Left ventricle myocardium inferior (tissue), 1 donor: ENCODE results near the gene HMG20B. TPM values are rescaled to one million over a fixed set of nuclear protein-coding genes. Genes with fewer than 3 reads are reported as not detected.

Experiments
- DNase-seq: peaks from one replicate; pipeline ENCODE4 v3.0.0-alpha.2; 2020
- H3K27ac ChIP-seq: fragments of 200-600 bp; replicated peaks from 2 replicates; pipeline ENCODE4 v1.8.0; 2021
- H3K27me3 ChIP-seq: fragments of 200-600 bp; 2 replicates; pipeline ENCODE4 v1.8.0; 2021; ENCODE audit warnings: low read depth
- H3K36me3 ChIP-seq: fragments of 200-600 bp; 2 replicates; pipeline ENCODE4 v1.8.0; 2021
- H3K4me1 ChIP-seq: fragments of 200-600 bp; 2 replicates; pipeline ENCODE4 v1.8.0; 2021
- H3K4me3 ChIP-seq: fragments of 200-600 bp; 2 replicates; pipeline ENCODE4 v1.8.0; 2021; ENCODE audit warnings: mild to moderate bottlenecking, moderate library complexity
- H3K9me3 ChIP-seq: fragments of 200-600 bp; replicated peaks from 2 replicates; pipeline ENCODE4 v1.8.0; 2021
- CTCF ChIP-seq: fragments of 200-600 bp; IDR thresholded peaks from 2 replicates; pipeline ENCODE4 v1.8.0; 2021; ENCODE audit warnings: antibody characterized with exemption, mild to moderate bottlenecking, borderline replicate concordance
- intact Hi-C: fragments of 100-400 bp; cut with micrococcal nuclease; formaldehyde crosslinking; loops from one replicate; pipeline ENCODE4 v1.11.0; 2022
- total RNA-seq: library from RNA; stranded (reverse); fragmentation: NEBNext Ultra II Directional; extraction: Animal tissue kit (Norgen Biotek cat#: 25700); gene quantifications from one replicate; pipeline ENCODE4 v1.2.1, GENCODE V29; 2021
- donor health status: DM: no; HTN: yes; CAD: no; lungs with severe emphysema.

HMG20B gene
- total RNA-seq, 1 donor from 2014 or later = 34.8 TPM

DNA sequence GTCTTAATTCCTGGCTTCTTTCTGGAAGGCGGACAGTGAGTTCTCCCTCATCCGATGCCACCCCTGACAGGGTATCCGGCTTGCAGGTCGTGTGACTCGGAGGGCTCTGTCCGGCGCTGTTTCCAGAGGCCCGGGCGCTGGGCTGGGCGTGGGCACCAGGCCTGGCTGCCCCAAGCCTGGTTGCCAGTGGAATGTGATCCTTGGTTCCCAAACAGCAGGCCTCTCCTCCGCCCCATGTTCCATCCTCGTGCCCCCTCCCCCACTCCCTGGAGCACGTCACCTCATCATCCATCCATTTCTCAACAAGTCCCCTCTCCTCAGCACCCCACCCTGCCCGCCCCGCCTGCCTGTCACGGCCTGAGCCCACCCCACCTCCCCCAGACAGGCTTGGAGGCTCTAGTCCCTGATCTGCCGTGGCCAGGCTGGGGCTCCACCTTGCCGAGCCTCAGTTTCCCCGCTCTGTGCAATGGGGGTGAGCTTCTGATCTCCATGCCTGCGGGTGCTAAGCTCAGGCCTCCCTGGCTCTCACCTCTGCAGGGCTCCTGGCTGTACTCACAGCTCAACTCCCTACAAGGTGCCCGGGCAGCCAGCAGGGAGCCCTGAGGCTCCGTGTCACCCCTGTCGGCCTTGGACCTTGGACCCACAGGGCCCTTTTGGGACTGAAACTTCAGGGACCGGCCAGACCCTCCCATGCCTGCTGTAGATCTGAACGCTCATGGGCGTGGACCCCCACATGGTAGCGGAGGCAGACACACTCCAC lies 31.7 kb downstream of the HMG20B start:
- peak overlapping the region; percentile 92 for H3K27ac ChIP-seq
- peaks cover 4% of the 10 kb centered on the region for H3K36me3 ChIP-seq
- DNase-seq = no peak
- TF ChIP-seq CTCF = no peak
- no peaks in the 10 kb centered on the region for H3K9me3 ChIP-seq
- peaks cover 30% of the 10 kb centered on the region for H3K27me3 ChIP-seq
- intact Hi-C loops = no loop called here
- peak overlapping the region; percentile 72 for H3K4me3 ChIP-seq
- H3K4me1 ChIP-seq = peaks cover 57% of the 10 kb centered on the region

DNA sequence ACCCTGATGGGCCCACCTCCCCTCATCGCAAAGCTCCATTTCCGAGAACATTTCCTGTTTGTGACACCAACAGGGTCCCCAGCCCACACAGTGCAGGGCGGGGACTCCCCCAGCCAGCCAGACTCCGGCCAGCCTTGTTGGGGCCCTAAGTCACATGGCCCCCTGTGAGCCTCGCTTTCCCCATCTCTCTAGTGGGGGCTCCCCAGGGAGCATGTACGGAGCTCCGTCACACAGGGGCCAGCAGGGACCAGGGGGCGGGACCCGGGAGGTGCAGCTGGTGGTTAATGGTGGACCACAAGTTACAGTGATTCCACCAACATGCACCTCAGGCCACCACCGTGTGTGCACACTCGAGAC lies 32.2 kb downstream of the HMG20B start:
- TF ChIP-seq CTCF = no peak
- intact Hi-C loops = no loop called here
- peaks cover 30% of the 10 kb centered on the region for H3K27me3 ChIP-seq
- H3K4me1 ChIP-seq = peaks cover 62% of the 10 kb centered on the region
- peak overlapping the region; percentile 72 for H3K4me3 ChIP-seq
- H3K36me3 ChIP-seq = no peaks in the 10 kb centered on the region
- no peaks in the 10 kb centered on the region for H3K9me3 ChIP-seq
- H3K27ac ChIP-seq = peak overlapping the region; percentile 92
- DNase-seq = no peak

GRCh38 chr19:3605361-3605760 lies 32.6 kb downstream of the HMG20B start:
- no peak for DNase-seq
- H3K9me3 ChIP-seq = no peaks in the 10 kb centered on the region
- peak overlapping the region; percentile 92 for H3K27ac ChIP-seq
- peak overlapping the region; percentile 72 for H3K4me3 ChIP-seq
- peaks cover 30% of the 10 kb centered on the region for H3K27me3 ChIP-seq
- no peaks in the 10 kb centered on the region for H3K36me3 ChIP-seq
- TF ChIP-seq CTCF = no peak
- H3K4me1 ChIP-seq = peaks cover 66% of the 10 kb centered on the region
- intact Hi-C loops = no loop called here

GRCh38 chr19:3605770-3606169 lies 33.0 kb downstream of the HMG20B start:
- no peak for DNase-seq
- H3K27me3 ChIP-seq = peaks cover 30% of the 10 kb centered on the region
- no peak for TF ChIP-seq CTCF
- H3K9me3 ChIP-seq = no peaks in the 10 kb centered on the region
- H3K36me3 ChIP-seq = no peaks in the 10 kb centered on the region
- intact Hi-C loops = no loop called here
- peaks cover 69% of the 10 kb centered on the region for H3K4me1 ChIP-seq
- peak overlapping the region; percentile 92 for H3K27ac ChIP-seq
- H3K4me3 ChIP-seq = peak overlapping the region; percentile 72

- H3K36me3 ChIP-seq = peaks cover 4% of the 10 kb centered on the region
- H3K4me1 ChIP-seq = peaks cover 69% of the 10 kb centered on the region
- intact Hi-C loops = no loop called here
- no peaks in the 10 kb centered on the region for H3K9me3 ChIP-seq
- no peak for TF ChIP-seq CTCF
- no peak for DNase-seq
- H3K27ac ChIP-seq = peak overlapping the region; percentile 92
- peaks cover 30% of the 10 kb centered on the region for H3K27me3 ChIP-seq
- H3K4me3 ChIP-seq = peak overlapping the region; percentile 72
Measured at GRCh38 chr19:3606174-3606689, 33.5 kb downstream of the HMG20B start.
